AG04449 (cell line): Measurements from ENCODE around the gene JMJD8.

Source experiments
- CTCF ChIA-PET: fragments of 350-600 bp; formaldehyde crosslinking; extraction: SDS; loops from one replicate; lab custom pipeline; 2021; ENCODE audit warnings: antibody characterized with exemption; lab: Yijun Ruan, JAX
- POLR2A ChIA-PET: fragments of 400-600, 350-600 bp; formaldehyde crosslinking; extraction: SDS; loops from one replicate; lab custom pipeline; 2020; ENCODE audit warnings: antibody characterized with exemption, inconsistent platforms; lab: Yijun Ruan, JAX
- DNase-seq: peaks from one replicate; pipeline ENCODE4 v3.0.0-alpha.2; 2010; ENCODE audit warnings: low read depth, low spot score
- H3K4me3 ChIP-seq: 2 replicates; pipeline ENCODE4 v1.5.1; 2011; ENCODE audit warnings: low read depth, mild to moderate bottlenecking, control low read depth, low read length
- CTCF ChIP-seq: IDR thresholded peaks from one replicate; pipeline ENCODE4 v1.5.1; 2011; ENCODE audit warnings: mild to moderate bottlenecking, moderate library complexity, low read length, control low read depth, inconsistent platforms; ENCODE audit not compliant: insufficient read depth; ENCODE audit errors: missing control alignments

The JMJD8 gene, protein sequence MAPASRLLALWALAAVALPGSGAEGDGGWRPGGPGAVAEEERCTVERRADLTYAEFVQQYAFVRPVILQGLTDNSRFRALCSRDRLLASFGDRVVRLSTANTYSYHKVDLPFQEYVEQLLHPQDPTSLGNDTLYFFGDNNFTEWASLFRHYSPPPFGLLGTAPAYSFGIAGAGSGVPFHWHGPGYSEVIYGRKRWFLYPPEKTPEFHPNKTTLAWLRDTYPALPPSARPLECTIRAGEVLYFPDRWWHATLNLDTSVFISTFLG

GRCh38 chr16:684071-684794, at the start of gene JMJD8:
JMJD8 (minus strand) TSS chr16:684334; CDS start chr16:684319, 15 bp downstream.
- peak within 1 kb of the TSS; percentile 67 for H3K4me3 ChIP-seq
- TF ChIP-seq CTCF: no peak
- peak; percentile 60 for DNase-seq
- POLR2A ChIA-PET: interaction anchor here (0.7 to 1.2 kb wide), 2 partner anchors 9 to 27 kb away, joined by 3 to 7 read pairs; partner anchors contain the start of gene RHBDL1
- CTCF ChIA-PET: no interaction called here

DNA sequence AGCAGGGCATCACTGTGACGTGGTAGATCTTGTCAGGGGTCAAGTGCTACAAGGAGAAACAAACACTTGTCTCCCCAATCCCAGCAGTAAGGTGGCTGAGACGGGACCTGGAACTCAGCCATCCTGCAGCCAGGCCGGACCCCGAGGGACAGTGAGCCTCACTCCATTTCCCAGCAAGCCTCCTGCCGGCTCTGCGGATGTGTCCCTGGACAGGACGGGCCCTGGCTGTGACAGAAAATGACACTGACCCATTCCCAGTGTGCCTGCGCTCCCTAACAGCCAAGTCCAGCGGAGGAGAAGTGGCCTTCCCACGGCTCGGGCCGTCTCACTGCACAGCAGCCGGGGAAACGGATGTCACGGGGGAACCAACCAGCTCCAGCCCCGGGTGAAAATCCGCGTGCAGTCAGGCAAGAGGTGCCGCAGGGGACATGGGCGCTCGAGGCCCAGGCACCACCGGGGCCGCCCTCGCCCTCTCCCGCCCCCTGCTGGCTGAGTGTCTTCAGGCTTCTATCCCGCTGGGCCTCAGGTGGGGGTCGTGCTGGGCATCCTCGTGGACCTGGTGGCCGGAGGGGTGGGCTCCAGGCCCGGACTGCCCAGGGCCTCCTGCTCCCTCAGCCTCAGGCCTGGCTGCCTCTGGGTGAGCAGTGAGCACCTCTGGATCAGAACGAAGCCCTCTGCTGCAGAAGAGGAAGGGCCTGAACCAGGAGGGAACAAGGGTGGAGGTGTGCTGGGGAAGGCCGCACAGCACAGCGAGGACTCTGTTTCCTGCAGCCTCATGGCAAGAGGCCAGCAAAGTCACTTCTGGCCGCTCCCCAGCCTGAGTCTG, 49.5 kb upstream of the JMJD8 start:
- CTCF ChIA-PET: interaction anchor here (0.7 to 6.1 kb wide), 6 partner anchors 8 to 29 kb away, joined by 3 to 48 read pairs (median 3); partner anchors contain the start of gene CIAO3
- peak; percentile 58 for TF ChIP-seq CTCF
- H3K4me3 ChIP-seq: no peak overlapping the region
- no peak for DNase-seq
- POLR2A ChIA-PET: no interaction called here

- POLR2A ChIA-PET: no interaction called here
- TF ChIP-seq CTCF: no peak
- H3K4me3 ChIP-seq: no peak overlapping the region
- CTCF ChIA-PET: interaction anchor here (0.7 to 6.1 kb wide), 8 partner anchors 8 to 52 kb away, joined by 3 to 48 read pairs (median 3); partner anchors contain the start of genes ANTKMT and CIAO3
- no peak for DNase-seq
These were observed 48.8 kb upstream of the JMJD8 start for GRCh38 chr16:732936-733335.

DNA sequence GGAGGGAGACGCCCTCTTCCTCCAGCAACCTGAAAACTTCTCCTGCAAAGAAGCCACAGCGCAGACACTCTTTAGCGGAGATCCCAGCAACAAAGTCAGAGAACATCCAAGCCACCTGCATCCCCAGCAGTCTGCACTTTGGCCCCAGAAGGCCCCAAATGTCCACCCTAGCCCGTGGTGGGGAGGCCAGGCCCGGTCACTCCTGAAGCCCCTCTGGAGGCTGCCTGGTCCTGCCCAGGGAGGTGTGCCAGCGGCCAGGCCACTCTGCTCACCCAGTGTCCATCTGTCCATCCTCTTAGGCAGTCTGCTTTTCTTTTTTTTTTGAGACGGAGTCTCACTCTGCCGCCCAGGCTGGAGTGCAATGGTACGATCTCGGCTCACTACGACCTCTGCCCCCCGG, 48.2 kb upstream of the JMJD8 start:
- ChIA-PET POLR2A (interaction anchor here (1.4 kb wide), 1 partner anchor 12 kb away, joined by 3 read pairs; no protein-coding TSS in a partner anchor), CTCF (interaction anchor here (0.7 to 6.1 kb wide), 5 partner anchors 9 to 53 kb away, joined by 3 to 48 read pairs (median 3); partner anchors contain the start of genes ANTKMT and CIAO3)
- no peak overlapping the region for H3K4me3 ChIP-seq
- no peak for DNase-seq
- no peak for TF ChIP-seq CTCF

- ChIA-PET POLR2A (interaction anchor here (0.6 to 1.9 kb wide), 2 partner anchors 9 to 10 kb away, joined by 3 to 7 read pairs; partner anchors contain the start of gene ANTKMT), CTCF (interaction anchor here (1.3 to 7.4 kb wide), 3 partner anchors 10 to 17 kb away, joined by 4 to 75 read pairs (median 48); partner anchors contain the start of genes CIAO3 and METRN)
- DNase-seq: no peak
- TF ChIP-seq CTCF: no peak
- no peak overlapping the region for H3K4me3 ChIP-seq
These were observed 46.8 kb upstream of the JMJD8 start for GRCh38 chr16:730666-731509.
